ENCODE measurements around the gene PDLIM1.

- no peak for TF ChIP-seq EZH2 (IDR thresholded peaks at IDR 0.05; ENCODE audit: borderline replicate concordance, low read length)
- TF ChIP-seq CTCF (IDR thresholded peaks at IDR 0.05; ENCODE audit: low read length): no peak
Measured at GRCh38 chr10:95335933-95336699, 45.3 kb upstream of the PDLIM1 start.
